Loucy (cell line): ENCODE data around the gene FARP1.

Experiments used
- CTCF ChIP-seq: fragments of 200-600 bp; sonication (generic); conservative IDR thresholded peaks from 2 replicates; pipeline ENCODE4 v1.5.1; 2014; ENCODE audit warnings: mild to moderate bottlenecking, antibody characterized with exemption, low read length
- EZH2phosphoT487 ChIP-seq: fragments of 200-600 bp; IDR thresholded peaks from 2 replicates; pipeline ENCODE4 v1.6.1; 2018; ENCODE audit warnings: antibody characterized with exemption, mild to moderate bottlenecking, moderate library complexity, borderline replicate concordance

DNA sequence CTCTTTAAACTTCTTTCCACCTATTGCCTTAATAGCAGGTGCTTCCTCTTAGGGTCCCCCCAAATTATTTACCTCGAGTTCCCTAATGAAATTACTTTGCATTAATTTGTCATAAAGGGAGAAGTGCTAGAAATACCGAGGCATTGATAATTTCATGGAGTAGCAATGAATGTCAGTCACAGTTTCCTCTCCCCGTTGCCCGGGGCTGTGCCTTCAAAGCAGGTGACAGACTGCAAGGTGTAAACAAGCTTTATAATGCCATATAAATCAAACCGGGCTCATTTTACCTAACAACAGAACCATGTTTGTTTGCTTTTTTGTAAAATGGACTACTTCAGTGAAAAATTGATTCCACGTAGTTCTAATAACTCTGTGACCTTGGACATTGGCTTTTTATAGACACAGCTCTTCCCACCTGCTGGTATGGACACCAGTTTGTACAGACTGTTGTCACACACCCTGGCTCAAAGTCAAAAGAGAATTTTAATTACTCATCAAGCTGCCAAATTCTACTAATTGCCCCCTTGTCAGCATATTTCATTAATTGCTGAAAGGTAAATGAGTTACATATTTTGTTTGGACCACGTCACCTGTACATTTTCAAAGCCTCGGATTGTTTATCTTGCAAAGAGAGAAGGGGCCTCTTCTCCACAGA is 262.9 kb downstream of the FARP1 start:
- TF ChIP-seq CTCF (no peak), EZH2phosphoT487 (no peak)
